Keratinocyte (primary cell): Measurements from ENCODE around the gene MCM9. TPM values are rescaled to one million over a fixed set of nuclear protein-coding genes. Genes with fewer than 3 reads are reported as not detected.

Experiments
- DNase-seq: peaks from one replicate; pipeline ENCODE4 v3.0.0-alpha.2; 2011; ENCODE audit warnings: low read depth, missing footprints, low spot score
- FAIRE-seq: peaks from 2 replicates; lab custom pipeline; 2011; peaks lifted over from hg19 to GRCh38; lab: Jason Lieb, UNC
- H2AFZ ChIP-seq: 2 replicates; pipeline ENCODE4 v1.6.0; 2012; ENCODE audit warnings: low read length, control low read depth, inconsistent platforms; ENCODE audit not compliant: control insufficient read depth
- H3K27ac ChIP-seq: 2 replicates; pipeline ENCODE4 v1.5.1; 2011; ENCODE audit warnings: low read length; ENCODE audit not compliant: control insufficient read depth, insufficient read depth
- H3K27me3 ChIP-seq: 3 replicates; pipeline ENCODE4 v1.6.0; 2011; ENCODE audit warnings: low read length; ENCODE audit not compliant: control insufficient read depth, insufficient read depth; ENCODE audit errors: extremely low read depth
- H3K36me3 ChIP-seq, 2 experiments: 2 replicates in 1 of 2; 3 replicates in 1 of 2; pipeline ENCODE4 v1.5.1; 2011; ENCODE audit warnings: low read length in 2 of 2, mild to moderate bottlenecking in 1 of 2; ENCODE audit not compliant: control insufficient read depth in 2 of 2, insufficient read depth in 2 of 2; ENCODE audit errors: extremely low read depth in 1 of 2
- H3K4me1 ChIP-seq: 3 replicates; pipeline ENCODE4 v1.5.1; 2011; ENCODE audit warnings: low read length; ENCODE audit not compliant: control insufficient read depth, insufficient read depth; ENCODE audit errors: extremely low read depth
- H3K4me2 ChIP-seq: 3 replicates; pipeline ENCODE4 v1.6.0; 2011; ENCODE audit warnings: low read depth, low read length; ENCODE audit not compliant: control insufficient read depth, insufficient read depth; ENCODE audit errors: extremely low read depth
- H3K4me3 ChIP-seq, 3 experiments: fragments of 200-600 bp in 1 of 3; sonication (generic) in 1 of 3; 2 replicates in 2 of 3; 3 replicates in 1 of 3; pipeline ENCODE4 v1.5.1; 2011 to 2016; ENCODE audit warnings: low read length in 3 of 3, mild to moderate bottlenecking in 3 of 3, control low read depth in 2 of 3, inconsistent platforms in 1 of 3, low read depth in 1 of 3, mixed read lengths in 1 of 3, mixed run types in 1 of 3, moderate library complexity in 1 of 3; ENCODE audit not compliant: control insufficient read depth in 2 of 3, insufficient read depth in 2 of 3; ENCODE audit errors: extremely low read depth in 1 of 3
- H3K79me2 ChIP-seq: 2 replicates; pipeline ENCODE4 v1.6.0; 2012; ENCODE audit warnings: low read length; ENCODE audit not compliant: control insufficient read depth, insufficient read depth
- H3K9ac ChIP-seq: 3 replicates; pipeline ENCODE4 v1.6.0; 2011; ENCODE audit warnings: low read length; ENCODE audit not compliant: control insufficient read depth, insufficient read depth; ENCODE audit errors: extremely low read depth
- H3K9me1 ChIP-seq: 3 replicates; pipeline ENCODE4 v1.6.0; 2011; ENCODE audit warnings: low read length; ENCODE audit not compliant: control insufficient read depth, insufficient read depth; ENCODE audit errors: extremely low read depth
- H3K9me3 ChIP-seq: 2 replicates; pipeline ENCODE4 v1.5.1; 2012; ENCODE audit warnings: low read depth, low read length; ENCODE audit not compliant: control insufficient read depth
- H4K20me1 ChIP-seq: 3 replicates; pipeline ENCODE4 v1.6.0; 2011; ENCODE audit warnings: low read length; ENCODE audit not compliant: control insufficient read depth, insufficient read depth; ENCODE audit errors: extremely low read depth
- EZH2 ChIP-seq: IDR thresholded peaks from one replicate; pipeline ENCODE4 v1.6.1; 2012; ENCODE audit warnings: inconsistent platforms, mild to moderate bottlenecking, low read length, moderate library complexity
- dilution Hi-C: fragments of 300-500 bp; cut with MboI; formaldehyde crosslinking; loops from one replicate; pipeline ENCODE4 v1.7.0; 2020; ENCODE audit warnings: low sequenced_read_pairs; ENCODE audit not compliant: extremely low pct_ligation_motif_present
- polyA plus RNA-seq, 5 experiments: library from polyadenylated mRNA; depleted of rRNA in 3 of 5; stranded (reverse) in 3 of 5; stranded (forward) in 1 of 5; unstranded in 1 of 5; fragments of >200 nt; gene quantifications; 1 replicate in 1 of 5; 2 replicates in 3 of 5; 3 replicates in 1 of 5; pipeline versions ENCODE4 v1.2.1 to v1.2.3, GENCODE V29; 2011 to 2012; ENCODE audit warnings: missing spikeins in 2 of 5, low read depth in 1 of 5, low replicate concordance in 1 of 5
- TF ChIP-seq, protein P1 (sequence below), 3 experiments: IDR thresholded peaks in 1 of 3; conservative IDR thresholded peaks in 1 of 3; optimal IDR thresholded peaks in 1 of 3; 2 replicates in 2 of 3; 3 replicates in 1 of 3; pipeline versions ENCODE3 to v1.5.1; 2011; ENCODE audit warnings: low read length in 3 of 3, mild to moderate bottlenecking in 3 of 3, moderate library complexity in 2 of 3, control low read depth in 1 of 3, inconsistent platforms in 1 of 3; ENCODE audit not compliant: insufficient read depth in 2 of 3; ENCODE audit errors: extremely low read depth in 1 of 3

The MCM9 gene
- polyA plus RNA-seq, 1 donor (not counting 4 experiments of a cell fraction or from before 2014, with no cell fraction given): 3.1 TPM

DNA sequence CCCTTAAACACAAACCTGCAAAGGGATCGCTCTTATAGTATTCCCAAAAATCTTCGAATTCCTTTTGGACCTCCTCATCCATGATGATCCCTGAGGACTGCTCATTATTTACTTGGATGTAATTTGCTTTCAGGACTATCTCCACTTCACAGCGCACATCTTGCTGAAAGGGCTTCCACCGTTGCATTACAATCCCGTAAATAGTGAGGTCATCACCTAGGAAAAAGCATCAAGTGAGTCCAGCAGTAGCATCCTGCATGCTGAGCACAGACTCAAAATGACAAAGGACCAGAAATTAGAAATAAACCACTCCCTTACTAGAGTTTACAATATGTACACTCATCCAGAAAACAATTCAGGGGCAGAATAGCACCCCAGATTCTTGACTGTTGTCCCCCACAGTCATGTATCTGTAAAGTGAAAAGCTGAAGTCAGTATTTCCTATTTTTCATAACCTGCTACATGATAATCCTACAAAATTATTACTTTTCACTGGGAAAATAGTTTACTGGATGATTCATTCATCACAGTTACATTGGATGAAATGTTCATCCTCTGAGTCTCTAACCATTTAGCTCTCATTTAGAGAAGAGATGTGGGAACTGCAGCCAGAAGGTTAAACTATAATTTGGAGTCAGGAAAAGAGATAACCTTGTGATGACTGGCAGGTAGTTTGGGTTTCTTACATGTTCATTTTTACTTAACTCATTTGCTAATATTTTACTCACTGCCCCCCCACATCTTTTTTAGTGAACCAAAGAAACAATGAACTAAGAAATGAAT lies 17.2 kb downstream of the MCM9 start:
- Histone ChIP-seq H3K9me3 (no peaks in the 10 kb centered on the region), H3K4me2 (no peak overlapping the region), H2AFZ (no peak overlapping the region), H3K4me3 (no peak overlapping the region), H3K9ac (no peak overlapping the region), H3K9me1 (no peaks in the 10 kb centered on the region), H3K27ac (no peak overlapping the region), H3K79me2 (no peaks in the 10 kb centered on the region), H4K20me1 (no peaks in the 10 kb centered on the region), H3K36me3 (peaks cover 9 to 18% of the 10 kb centered on the region in 2 experiments), H3K4me1 (no peaks in the 10 kb centered on the region), H3K27me3 (no peaks in the 10 kb centered on the region)
- no peak for FAIRE-seq
- TF ChIP-seq, protein P1, sequence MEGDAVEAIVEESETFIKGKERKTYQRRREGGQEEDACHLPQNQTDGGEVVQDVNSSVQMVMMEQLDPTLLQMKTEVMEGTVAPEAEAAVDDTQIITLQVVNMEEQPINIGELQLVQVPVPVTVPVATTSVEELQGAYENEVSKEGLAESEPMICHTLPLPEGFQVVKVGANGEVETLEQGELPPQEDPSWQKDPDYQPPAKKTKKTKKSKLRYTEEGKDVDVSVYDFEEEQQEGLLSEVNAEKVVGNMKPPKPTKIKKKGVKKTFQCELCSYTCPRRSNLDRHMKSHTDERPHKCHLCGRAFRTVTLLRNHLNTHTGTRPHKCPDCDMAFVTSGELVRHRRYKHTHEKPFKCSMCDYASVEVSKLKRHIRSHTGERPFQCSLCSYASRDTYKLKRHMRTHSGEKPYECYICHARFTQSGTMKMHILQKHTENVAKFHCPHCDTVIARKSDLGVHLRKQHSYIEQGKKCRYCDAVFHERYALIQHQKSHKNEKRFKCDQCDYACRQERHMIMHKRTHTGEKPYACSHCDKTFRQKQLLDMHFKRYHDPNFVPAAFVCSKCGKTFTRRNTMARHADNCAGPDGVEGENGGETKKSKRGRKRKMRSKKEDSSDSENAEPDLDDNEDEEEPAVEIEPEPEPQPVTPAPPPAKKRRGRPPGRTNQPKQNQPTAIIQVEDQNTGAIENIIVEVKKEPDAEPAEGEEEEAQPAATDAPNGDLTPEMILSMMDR (optimal IDR thresholded peaks at IDR 0.05 in 1 of 3, IDR thresholded peaks at IDR 0.05 in 1 of 3, conservative IDR thresholded peaks at IDR 0.05 in 1 of 3; ENCODE audit: extremely low read depth in 1 of 3, insufficient read depth in 2 of 3, low read length in 3 of 3): no peak
- no peak for TF ChIP-seq EZH2
- dilution Hi-C loops: no loop called here
- DNase-seq: no peak

DNA sequence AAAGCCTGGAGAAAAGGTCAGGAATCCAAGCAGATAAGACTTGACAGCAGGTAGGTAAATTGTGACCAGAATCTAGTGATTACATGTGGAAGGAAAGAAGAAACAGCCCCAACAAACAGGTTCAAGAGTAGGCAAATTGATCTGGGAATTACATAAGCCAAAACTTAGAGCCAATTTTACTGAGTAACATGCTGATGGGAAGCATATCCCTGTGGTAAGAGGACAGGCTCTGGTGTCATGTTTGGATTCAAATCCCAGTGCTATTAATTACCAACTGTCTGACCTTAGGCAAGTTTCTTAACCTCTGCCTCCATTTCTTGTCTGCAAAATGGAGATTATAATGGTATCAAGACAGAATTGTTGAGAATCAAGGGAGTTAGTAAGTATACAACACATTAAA lies 20.4 kb downstream of the MCM9 start:
- no peak for DNase-seq
- Histone ChIP-seq H3K9me1 (no peaks in the 10 kb centered on the region), H4K20me1 (no peaks in the 10 kb centered on the region), H3K27me3 (no peaks in the 10 kb centered on the region), H3K4me1 (no peaks in the 10 kb centered on the region), H2AFZ (no peak overlapping the region), H3K4me3 (no peak overlapping the region), H3K79me2 (no peaks in the 10 kb centered on the region), H3K4me2 (no peak overlapping the region), H3K27ac (no peak overlapping the region), H3K9ac (no peak overlapping the region), H3K36me3 (peaks cover 3 to 15% of the 10 kb centered on the region in 2 experiments), H3K9me3 (no peaks in the 10 kb centered on the region)
- TF ChIP-seq, protein P1 (optimal IDR thresholded peaks at IDR 0.05 in 1 of 3, IDR thresholded peaks at IDR 0.05 in 1 of 3, conservative IDR thresholded peaks at IDR 0.05 in 1 of 3; ENCODE audit: extremely low read depth in 1 of 3, insufficient read depth in 2 of 3, low read length in 3 of 3): no peak
- no peak for TF ChIP-seq EZH2
- dilution Hi-C loops: no loop called here
- FAIRE-seq: no peak
